ENCODE measurements around the gene IL12RB2. TPM values are rescaled to one million over a fixed set of nuclear protein-coding genes. Genes with fewer than 3 reads are reported as not detected.

Gene IL12RB2
- total and polyA plus RNA-seq, 2 donors (not counting 3 experiments of a cell fraction or from before 2014, with no cell fraction given), result 0.42 TPM; not detected in 1

- intact Hi-C loops (cut with micrococcal nuclease), result loop anchor here (1.0 kb wide), 4 partner anchors 38 to 255 kb away; partner anchors contain the start of gene GADD45A
- peak within 1 kb of the TSS; percentile 95 for H3K9ac ChIP-seq (replicated peaks; ENCODE audit: extremely low read depth, insufficient read depth, low read length)
- BruUV-seq (replicated peaks), result TSS peak; percentile 74
- dilution Hi-C loops (cut with MboI; ENCODE audit: extremely low pct_ligation_motif_present, low sequenced_read_pairs), result no loop called here
- H3K4me3 ChIP-seq (replicated peaks in 1 of 3; ENCODE audit: insufficient read depth in 1 of 3, low read depth in 1 of 3, low read length in 3 of 3), result peak within 1 kb of the TSS; percentile 92 to 99 (median 93)
- H4K20me1 ChIP-seq (replicated peaks; ENCODE audit: control insufficient read depth, extremely low read depth, insufficient read depth, low read length), result peaks cover 23% of the 10 kb centered on the region
- FAIRE-seq (peak; percentile 85), DNase-seq (ENCODE audit: low read depth, low spot score) (peak; percentile 99)
- peaks cover 2 to 4% of the 10 kb centered on the region in 2 experiments for H3K36me3 ChIP-seq (ENCODE audit: control insufficient read depth in 2 of 2, extremely low read depth in 1 of 2, insufficient read depth in 2 of 2, low read length in 2 of 2)
- H3K9me1 ChIP-seq (replicated peaks; ENCODE audit: control insufficient read depth, extremely low read depth, insufficient read depth, low read length), result no peaks in the 10 kb centered on the region
- H3K4me2 ChIP-seq (ENCODE audit: insufficient read depth, low read length), result peak within 1 kb of the TSS; percentile 99
- TF ChIP-seq CTCF (IDR thresholded peaks at IDR 0.05; ENCODE audit: extremely low read depth in 1 of 2, insufficient read depth in 1 of 2, low read depth in 1 of 2, low read length in 2 of 2) (no peak), POLR2A (IDR thresholded peaks at IDR 0.05; ENCODE audit: low read depth, low read length) (no peak), FOS (IDR thresholded peaks at IDR 0.05; ENCODE audit: borderline replicate concordance, insufficient read depth, low read length) (no peak), POLR2AphosphoS5 (IDR thresholded peaks at IDR 0.05; ENCODE audit: insufficient read depth, low read depth, low read length) (no peak), MYC (IDR thresholded peaks at IDR 0.05; ENCODE audit: low read depth, low read length) (peak; percentile 29), MAX (IDR thresholded peaks at IDR 0.05; ENCODE audit: insufficient read depth, insufficient read length) (peak; percentile 86), GATA2 (IDR thresholded peaks at IDR 0.05; ENCODE audit: insufficient read depth, insufficient read length, low read depth, low read length) (no peak)
- ChIA-PET CTCF (interaction anchor here (1.0 to 5.0 kb wide), 9 partner anchors 14 to 216 kb away, joined by 3 to 47 read pairs (median 5); no protein-coding TSS in a partner anchor), POLR2A (interaction anchor here (1.8 kb wide), 1 partner anchor 49 kb away, joined by 4 read pairs; no protein-coding TSS in a partner anchor)
- no peaks in the 10 kb centered on the region for H3K9me3 ChIP-seq (replicated peaks; ENCODE audit: control insufficient read depth, insufficient read depth, low read length)
- H3K27ac ChIP-seq (ENCODE audit: insufficient read depth, low read depth, low read length), result peak within 1 kb of the TSS; percentile 75
- H2AFZ ChIP-seq (ENCODE audit: low read depth, low read length), result peak within 1 kb of the TSS; percentile 68
- peaks cover 27% of the 10 kb centered on the region for H3K4me1 ChIP-seq (ENCODE audit: control insufficient read depth, extremely low read depth, insufficient read depth, low read length)
- H3K27me3 ChIP-seq (ENCODE audit: control insufficient read depth in 2 of 2, insufficient read depth in 2 of 2, low read length in 2 of 2), result no peaks in the 10 kb centered on the region
- H3K79me2 ChIP-seq (ENCODE audit: control insufficient read depth, insufficient read depth, low read length), result peaks cover 46% of the 10 kb centered on the region
These were observed 122.9 kb downstream of the IL12RB2 start, which contains the start of gene SERBP1 for GRCh38 chr1:67430358-67431155. Gene SERBP1, minus strand, starts transcription at chr1:67430402. Its CDS starts 102 bp downstream, at chr1:67430300.

Measured in endothelial cell of umbilical vein (primary cell).